Left lobe of liver (tissue), 2 donors: Measurements from ENCODE around the gene DBF4B. TPM values are rescaled to one million over a fixed set of nuclear protein-coding genes. Genes with fewer than 3 reads are reported as not detected.
A peak's percentile ranks its signal among the peaks of the same experiment; 100 is the strongest.

Source experiments
- ATAC-seq: fragments of 200-7000 bp; cut with Tn5 transposase; one replicate; pipeline ENCODE4 v1.9.1; 2020; ENCODE audit warnings: mild to moderate bottlenecking, moderate library complexity
- DNase-seq: peaks from one replicate; pipeline ENCODE4 v3.0.0-alpha.2; 2020; ENCODE audit warnings: low spot score
- total RNA-seq: library from RNA; stranded (reverse); gene quantifications from one replicate; pipeline ENCODE4 v1.2.1, GENCODE V29; 2021
- donor health status: DM: no; HTN: no; CAD: no; lungs with moderate emphysema.
- donor health status: DM: no; HTN: yes; CAD: no.

DBF4B gene
- total RNA-seq, 1 donor from 2014 or later, result 1.7 TPM

DNA sequence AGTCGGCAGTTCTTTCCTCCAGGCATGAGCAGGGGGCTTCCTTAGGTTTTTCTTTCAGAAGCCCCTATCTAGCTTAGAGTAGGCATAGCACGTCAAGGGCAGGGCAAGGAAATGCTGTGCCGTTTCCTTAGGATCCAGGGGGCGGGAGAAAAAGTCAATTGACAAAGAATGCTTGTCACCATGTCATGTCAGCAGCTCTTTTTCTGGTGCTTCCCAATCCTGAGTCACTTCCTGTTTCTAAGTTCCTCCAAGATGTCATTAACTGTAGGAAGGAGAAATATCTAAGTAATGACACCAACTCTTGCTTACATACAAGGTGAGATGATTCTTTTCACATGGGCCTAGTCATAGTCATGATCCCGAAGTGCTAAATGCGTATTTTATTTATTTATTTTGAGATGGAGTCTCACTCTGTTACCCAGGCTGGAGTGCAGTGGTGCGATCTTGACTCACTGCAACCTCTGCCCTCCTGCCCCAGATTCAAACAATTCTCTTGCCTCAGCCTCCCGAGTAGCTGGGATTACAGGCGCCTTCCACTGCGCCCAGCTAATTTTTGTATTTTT lies 86.5 kb downstream of the DBF4B start:
- ATAC-seq, result peak; percentile 14
- no peak for DNase-seq

DNA sequence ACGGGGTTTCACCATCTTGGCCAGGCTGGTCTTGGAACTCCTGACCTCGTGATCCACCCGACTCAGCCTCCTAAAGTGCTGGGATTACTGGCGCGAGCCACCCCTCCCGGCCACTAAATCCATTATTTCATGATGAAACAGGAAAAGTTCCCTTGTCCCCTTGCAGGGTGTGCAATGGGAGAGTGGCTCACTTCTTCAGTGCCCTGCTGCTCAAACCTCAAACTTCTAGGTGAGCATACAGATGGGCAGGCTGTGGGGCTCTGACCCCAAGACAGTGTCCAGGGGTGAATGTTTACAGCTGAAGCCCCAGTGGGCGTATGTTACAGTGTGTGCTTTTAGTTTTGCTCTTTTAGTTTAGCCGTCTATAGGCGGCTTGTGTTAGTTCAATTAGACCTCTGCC lies 87.0 kb downstream of the DBF4B start:
- DNase-seq (no peak), ATAC-seq (no peak)

DNA sequence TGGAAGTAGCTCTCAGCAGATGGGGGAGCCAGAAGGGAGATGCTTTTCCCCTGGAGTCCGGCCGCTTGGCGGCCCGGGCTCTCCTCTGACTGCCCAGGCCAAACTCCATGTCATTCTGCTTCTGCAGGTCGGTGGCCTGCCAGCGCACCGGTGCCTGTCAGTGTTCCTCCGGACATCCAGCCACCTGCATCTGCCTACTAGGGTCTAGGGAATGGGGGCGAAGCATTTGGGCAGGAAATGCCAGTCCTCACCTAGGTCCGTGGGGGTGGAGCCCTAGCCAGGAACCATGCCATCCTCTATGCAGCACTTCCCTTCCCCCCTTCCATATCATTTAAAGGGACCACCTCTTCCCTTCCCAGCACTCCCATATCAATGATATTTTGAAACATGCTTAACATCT lies 87.5 kb downstream of the DBF4B start:
- ATAC-seq, result peak; percentile 31
- no peak for DNase-seq

DNA sequence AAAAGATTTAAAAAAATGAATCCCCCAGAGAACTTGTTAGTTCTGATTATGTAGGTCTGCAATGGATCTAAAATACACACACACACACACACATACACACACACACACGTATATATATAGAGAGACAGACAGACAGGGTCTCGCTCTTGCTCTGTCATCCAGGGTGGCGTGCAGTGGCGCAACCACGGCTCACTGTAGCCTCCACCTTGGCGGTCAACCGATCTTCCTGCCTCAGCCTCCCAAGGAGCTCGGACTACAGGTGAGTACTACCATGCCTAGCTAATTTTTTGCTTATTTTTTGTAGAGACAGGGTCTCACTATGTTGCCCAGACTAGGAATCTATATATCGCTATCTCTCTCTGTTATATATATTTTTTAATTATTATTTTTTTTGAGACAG lies 88.3 kb downstream of the DBF4B start:
- ATAC-seq (no peak), DNase-seq (no peak)

DNA sequence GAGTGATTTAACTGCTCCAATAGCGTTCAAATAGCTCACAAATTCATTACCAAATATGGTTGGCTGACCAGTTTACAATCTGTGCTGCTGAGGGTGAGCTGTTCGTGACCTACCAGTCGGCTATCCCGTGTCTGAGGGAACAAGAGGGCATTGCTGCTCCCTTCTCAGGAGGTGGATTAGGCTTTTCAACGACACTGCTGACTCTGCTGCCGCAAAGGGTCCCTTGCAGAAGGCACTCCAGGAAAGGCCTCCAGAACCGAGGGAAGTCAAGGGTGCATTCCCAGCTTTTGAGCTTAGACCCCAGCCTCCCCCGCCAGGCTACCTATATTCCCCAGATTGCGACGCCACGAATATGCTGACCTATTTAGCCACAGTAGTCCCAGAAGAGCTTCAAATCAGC lies 89.3 kb downstream of the DBF4B start:
- ATAC-seq, result peak; percentile 91
- peak; percentile 69 for DNase-seq

DNA sequence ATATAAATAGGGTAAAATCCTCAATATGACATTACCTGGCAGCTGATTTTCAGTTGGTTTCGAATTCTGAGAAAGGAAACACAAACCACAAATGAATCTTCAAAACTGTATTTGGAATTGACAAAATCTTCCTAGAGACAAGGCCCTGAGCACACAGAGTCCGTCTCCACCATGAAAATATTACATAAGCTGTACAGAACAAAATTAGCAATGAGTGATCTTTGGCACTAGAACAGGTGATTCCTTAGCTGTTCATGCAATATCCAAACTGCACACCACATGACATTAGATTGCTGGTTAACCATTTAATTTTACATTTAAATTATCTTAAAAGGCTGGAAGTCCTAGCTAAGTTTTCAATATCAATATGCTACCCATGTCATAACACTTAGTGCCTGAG lies 89.9 kb downstream of the DBF4B start:
- peak; percentile 73 for ATAC-seq
- DNase-seq, result no peak

Other genes with a start within 250 kb of the DBF4B start
- 11.0 TPM for gene GPATCH8, start 205.3 kb upstream of the DBF4B start, total RNA-seq
- gene FZD2, start 151.2 kb upstream of the DBF4B start, total RNA-seq, result 0.18 TPM
- not detected for gene MEIOC, start 52.2 kb upstream of the DBF4B start, total RNA-seq
- 5.6 TPM for gene CCDC43, start 18.9 kb upstream of the DBF4B start, total RNA-seq
- 0.13 TPM for gene ADAM11, start 50.3 kb downstream of the DBF4B start, total RNA-seq
- 0.53 TPM for gene GJC1, start 121.6 kb downstream of the DBF4B start, total RNA-seq
- gene HIGD1B, start 139.2 kb downstream of the DBF4B start, total RNA-seq, result not detected
- 33.8 TPM for gene EFTUD2, start 190.8 kb downstream of the DBF4B start, total RNA-seq
- 0.23 TPM for gene GFAP, start 206.8 kb downstream of the DBF4B start, total RNA-seq
- gene KIF18B, start 239.1 kb downstream of the DBF4B start, total RNA-seq, result 0.25 TPM